Measurements from ENCODE around the gene AFAP1L1. TPM values are rescaled to one million over a fixed set of nuclear protein-coding genes. Genes with fewer than 3 reads are reported as not detected.

AFAP1L1 gene
- total RNA-seq, 1 donor: 2.3 TPM

DNA sequence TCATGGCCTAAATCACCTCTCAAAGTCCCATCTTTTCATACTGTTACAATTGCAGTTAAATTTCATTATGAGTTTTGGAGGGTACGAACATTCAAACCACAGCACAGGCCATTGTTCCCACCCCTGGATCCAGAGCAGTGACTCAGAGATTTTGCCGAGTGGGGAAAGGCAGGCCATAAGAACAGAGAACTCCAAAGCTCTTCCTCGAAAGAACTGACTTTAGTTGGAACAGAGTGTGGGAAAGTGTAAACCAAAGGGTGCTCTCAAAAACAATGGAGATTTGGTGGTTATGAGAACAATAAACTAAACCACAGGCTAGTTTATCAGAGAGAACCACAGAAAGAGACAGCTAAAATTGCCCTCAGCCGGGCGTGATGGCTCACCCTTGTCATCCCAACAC is 54.2 kb downstream of the AFAP1L1 start:
- DNase-seq (ENCODE audit: low read depth): peak; percentile 37
- no peak overlapping the region for H3K4me3 ChIP-seq (ENCODE audit: low read depth, low read length)
- TF ChIP-seq, protein P1, sequence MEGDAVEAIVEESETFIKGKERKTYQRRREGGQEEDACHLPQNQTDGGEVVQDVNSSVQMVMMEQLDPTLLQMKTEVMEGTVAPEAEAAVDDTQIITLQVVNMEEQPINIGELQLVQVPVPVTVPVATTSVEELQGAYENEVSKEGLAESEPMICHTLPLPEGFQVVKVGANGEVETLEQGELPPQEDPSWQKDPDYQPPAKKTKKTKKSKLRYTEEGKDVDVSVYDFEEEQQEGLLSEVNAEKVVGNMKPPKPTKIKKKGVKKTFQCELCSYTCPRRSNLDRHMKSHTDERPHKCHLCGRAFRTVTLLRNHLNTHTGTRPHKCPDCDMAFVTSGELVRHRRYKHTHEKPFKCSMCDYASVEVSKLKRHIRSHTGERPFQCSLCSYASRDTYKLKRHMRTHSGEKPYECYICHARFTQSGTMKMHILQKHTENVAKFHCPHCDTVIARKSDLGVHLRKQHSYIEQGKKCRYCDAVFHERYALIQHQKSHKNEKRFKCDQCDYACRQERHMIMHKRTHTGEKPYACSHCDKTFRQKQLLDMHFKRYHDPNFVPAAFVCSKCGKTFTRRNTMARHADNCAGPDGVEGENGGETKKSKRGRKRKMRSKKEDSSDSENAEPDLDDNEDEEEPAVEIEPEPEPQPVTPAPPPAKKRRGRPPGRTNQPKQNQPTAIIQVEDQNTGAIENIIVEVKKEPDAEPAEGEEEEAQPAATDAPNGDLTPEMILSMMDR (IDR thresholded peaks at IDR 0.05; ENCODE audit: insufficient read depth, low read length): no peak

DNA sequence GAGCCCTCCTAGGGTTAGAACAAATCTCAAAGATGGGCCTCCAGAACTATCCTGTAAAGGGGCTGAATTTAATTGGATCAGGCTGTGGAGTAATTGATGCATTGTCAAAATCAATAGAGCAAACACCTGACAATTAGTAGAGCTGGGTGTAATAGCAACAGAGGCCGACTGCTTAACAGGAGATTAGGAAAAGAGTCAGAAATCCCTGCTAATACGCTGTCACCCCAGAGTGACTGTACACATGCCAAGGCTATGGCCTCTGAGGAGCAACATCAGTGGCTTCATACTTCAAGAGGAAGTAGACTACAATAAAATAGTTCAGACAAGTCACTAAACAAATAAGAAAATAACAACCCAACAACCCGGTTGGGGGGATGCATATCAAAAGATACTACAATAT is 55.0 kb downstream of the AFAP1L1 start:
- TF ChIP-seq, protein P1 (IDR thresholded peaks at IDR 0.05; ENCODE audit: insufficient read depth, low read length): no peak
- no peak for DNase-seq (ENCODE audit: low read depth)
- no peak overlapping the region for H3K4me3 ChIP-seq (ENCODE audit: low read depth, low read length)

DNA sequence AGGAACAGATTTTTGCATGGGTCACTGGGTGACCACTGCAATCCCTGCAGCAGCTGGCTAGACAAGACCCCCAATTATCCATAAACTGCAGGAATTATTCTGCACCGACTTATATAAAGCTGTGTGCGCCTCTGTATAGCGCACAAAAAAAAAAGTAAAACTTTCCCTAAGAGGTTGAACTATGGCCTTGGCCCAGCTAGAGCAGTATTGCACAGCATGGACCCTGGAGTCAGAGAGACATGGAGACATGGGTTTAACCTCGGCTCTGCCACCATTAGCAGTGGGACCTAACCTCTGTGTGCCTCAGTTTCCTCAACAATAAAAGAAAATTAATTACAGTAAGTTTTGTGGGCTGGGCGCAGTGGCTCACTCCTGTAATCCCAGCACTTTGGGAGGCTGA is 56.5 kb downstream of the AFAP1L1 start:
- DNase-seq (ENCODE audit: low read depth): no peak
- TF ChIP-seq, protein P1 (IDR thresholded peaks at IDR 0.05; ENCODE audit: insufficient read depth, low read length): no peak
- no peak overlapping the region for H3K4me3 ChIP-seq (ENCODE audit: low read depth, low read length)

DNA sequence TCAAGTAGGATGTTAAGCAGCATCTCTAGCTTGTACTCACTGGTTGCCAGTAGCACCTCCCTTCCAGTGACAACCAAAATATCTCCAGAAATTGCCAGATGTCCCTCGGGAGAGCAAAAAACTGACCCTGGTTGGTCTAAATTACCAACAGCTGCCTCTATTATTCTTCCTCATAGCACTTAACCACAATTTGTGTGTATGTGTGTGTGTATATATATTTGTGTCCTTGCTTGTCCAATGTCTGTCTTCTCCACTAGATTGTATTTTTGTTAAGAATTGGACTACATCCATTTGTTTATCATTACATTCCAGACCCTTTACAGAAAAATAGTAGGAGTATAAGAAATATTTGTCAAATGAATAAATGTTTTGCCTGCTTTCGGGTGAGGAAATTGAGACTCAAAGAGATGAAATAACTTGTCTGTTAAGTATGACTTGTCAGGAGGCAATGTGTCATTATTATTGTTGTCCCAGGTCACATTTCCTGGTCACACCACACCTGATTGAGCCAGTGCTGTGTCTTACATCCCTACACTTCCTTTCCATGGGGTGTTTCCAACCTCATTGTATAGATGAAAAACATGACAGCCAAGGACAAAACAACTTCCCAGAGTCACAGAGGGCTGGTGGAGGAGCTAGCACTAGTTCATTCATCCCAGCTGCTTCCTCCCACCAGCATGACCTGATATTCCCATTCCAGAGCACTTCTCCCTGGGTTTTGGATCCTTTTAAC is 62.2 kb downstream of the AFAP1L1 start:
- DNase-seq (ENCODE audit: low read depth): no peak
- TF ChIP-seq, protein P1 (IDR thresholded peaks at IDR 0.05; ENCODE audit: insufficient read depth, low read length): no peak
- no peak overlapping the region for H3K4me3 ChIP-seq (ENCODE audit: low read depth, low read length)

DNA sequence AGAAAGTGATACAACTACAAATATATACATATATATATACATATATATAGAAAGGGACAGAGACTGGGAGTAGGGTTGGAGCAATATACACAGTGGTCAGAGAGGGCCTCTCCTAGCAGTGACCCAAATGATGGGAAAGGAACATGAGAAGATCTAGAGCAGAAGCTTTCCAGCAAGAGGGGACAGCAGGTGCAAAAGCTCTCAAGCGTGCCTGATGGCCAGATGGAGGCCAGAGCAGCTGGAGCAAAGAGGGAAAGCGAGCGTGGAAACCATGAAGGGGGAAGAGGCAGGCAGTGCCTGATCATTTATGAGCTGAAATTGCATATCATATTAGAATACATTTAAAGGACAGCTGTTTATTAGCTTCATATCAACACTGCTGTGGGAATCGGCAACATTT is 66.1 kb downstream of the AFAP1L1 start:
- no peak for DNase-seq (ENCODE audit: low read depth)
- H3K4me3 ChIP-seq (ENCODE audit: low read depth, low read length): no peak overlapping the region
- TF ChIP-seq, protein P1 (IDR thresholded peaks at IDR 0.05; ENCODE audit: insufficient read depth, low read length): no peak

DNA sequence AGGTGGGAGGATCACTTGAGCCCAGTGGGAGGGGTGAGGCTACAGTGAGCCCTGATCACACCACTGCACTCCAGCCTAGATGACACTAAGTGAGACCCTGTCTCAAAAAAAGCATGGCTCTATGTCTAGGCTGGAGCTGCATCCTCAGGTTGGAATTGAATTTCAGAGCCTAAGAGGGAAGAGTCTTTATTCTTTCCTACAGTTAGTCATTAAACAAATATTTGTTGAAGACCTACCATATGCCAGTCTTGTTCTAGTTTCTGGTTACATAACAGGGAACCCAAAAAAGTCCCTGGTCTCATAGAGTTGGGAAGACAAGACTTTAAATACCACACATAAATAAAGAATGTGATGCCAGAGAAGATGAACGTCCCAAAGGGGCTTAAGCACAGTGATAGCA is 66.7 kb downstream of the AFAP1L1 start:
- TF ChIP-seq, protein P1 (IDR thresholded peaks at IDR 0.05; ENCODE audit: insufficient read depth, low read length): no peak
- no peak overlapping the region for H3K4me3 ChIP-seq (ENCODE audit: low read depth, low read length)
- no peak for DNase-seq (ENCODE audit: low read depth)

DNA sequence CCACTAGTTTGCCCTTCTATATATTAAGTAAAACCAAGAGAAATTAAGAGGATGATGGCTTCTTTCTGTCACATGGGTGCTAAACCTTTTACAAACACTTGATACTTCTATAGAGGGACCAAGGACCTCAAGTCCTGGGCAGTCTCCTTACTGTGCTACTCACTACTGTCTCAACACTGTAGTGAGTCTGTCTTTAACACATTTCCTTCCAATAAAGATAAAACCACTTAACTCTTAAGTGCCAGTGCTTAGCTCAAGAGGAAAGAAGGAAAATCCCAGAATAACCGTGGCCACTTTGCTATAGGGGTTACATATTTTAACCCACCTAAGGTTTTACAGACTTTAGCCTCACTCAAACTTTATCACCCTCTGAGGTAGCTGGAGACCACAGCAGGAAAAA is 69.3 kb downstream of the AFAP1L1 start:
- H3K4me3 ChIP-seq (ENCODE audit: low read depth, low read length): no peak overlapping the region
- TF ChIP-seq, protein P1 (IDR thresholded peaks at IDR 0.05; ENCODE audit: insufficient read depth, low read length): no peak
- no peak for DNase-seq (ENCODE audit: low read depth)
